K562 (cell line): ENCODE data around the gene TDRD3.

ENCODE experiments used
- CEBPB ChIP-seq: fragments of 450-650 bp; IDR thresholded peaks from 2 replicates; pipeline ENCODE4 v1.6.1; 2016; ENCODE audit warnings: missing genetic modification characterization, missing compliant biosample characterization
- CHD4 ChIP-seq: fragments of 200-600 bp; sonication (generic); IDR thresholded peaks from 3 replicates; pipeline ENCODE4 v1.6.1; 2012; ENCODE audit warnings: low read depth, mild to moderate bottlenecking, mixed read lengths, low read length, inconsistent platforms; ENCODE audit not compliant: insufficient read depth, insufficient replicate concordance, poor library complexity, severe bottlenecking
- EGR1 ChIP-seq: fragments of 450-650 bp; conservative IDR thresholded peaks from 2 replicates; pipeline ENCODE4 v1.6.1; 2017; ENCODE audit warnings: mild to moderate bottlenecking
- FOS ChIP-seq: IDR thresholded peaks from 3 replicates; pipeline ENCODE4 v1.6.1; 2011; ENCODE audit not compliant: insufficient read length; ENCODE audit errors: extremely low read depth
- MEF2A ChIP-seq: IDR thresholded peaks from 2 replicates; pipeline ENCODE4 v1.6.1; 2011; ENCODE audit warnings: low read depth, mild to moderate bottlenecking, low read length, moderate library complexity; ENCODE audit not compliant: control insufficient read depth
- NBN ChIP-seq: fragments of 450-650 bp; IDR thresholded peaks from 2 replicates; pipeline ENCODE4 v1.6.1; 2016; ENCODE audit warnings: low read depth, mild to moderate bottlenecking
- NFRKB ChIP-seq: fragments of 450-650 bp; IDR thresholded peaks from 2 replicates; pipeline ENCODE4 v1.6.1; 2016; ENCODE audit warnings: low read depth
- NFYB ChIP-seq: IDR thresholded peaks from 2 replicates; pipeline ENCODE4 v1.6.1; 2011; ENCODE audit warnings: mild to moderate bottlenecking, moderate library complexity; ENCODE audit not compliant: insufficient read length; ENCODE audit errors: extremely low read depth
- PRDM10 ChIP-seq: fragments of 450-650 bp; IDR thresholded peaks from 2 replicates; pipeline ENCODE4 v1.6.1; 2018; ENCODE audit not compliant: partially characterized antibody
- STAT6 ChIP-seq: sonication (generic); formaldehyde crosslinking; IDR thresholded peaks from 2 replicates; pipeline ENCODE4 v1.8.1; 2023; ENCODE audit warnings: mild to moderate bottlenecking, missing genetic modification reagents
- ZNF3 ChIP-seq: fragments of 250-450 bp; sonication (Bioruptor Pico); IDR thresholded peaks from 2 replicates; pipeline ENCODE4 v1.5.0; 2021; ENCODE audit warnings: mild to moderate bottlenecking, moderate library complexity
- TF ChIP-seq, protein P1 (sequence below): fragments of 250-450 bp; sonication (Bioruptor Pico); IDR thresholded peaks from 2 replicates; pipeline ENCODE4 v1.5.1; 2021; ENCODE audit warnings: mild to moderate bottlenecking
- TF ChIP-seq, protein P2 (sequence below): sonication (generic); formaldehyde crosslinking; IDR thresholded peaks from 2 replicates; pipeline ENCODE4 v1.8.0; 2022; ENCODE audit warnings: mild to moderate bottlenecking, missing genetic modification reagents
- TF ChIP-seq, protein P3 (sequence below): fragments of 450-650 bp; IDR thresholded peaks from 2 replicates; pipeline ENCODE4 v1.6.1; 2017; ENCODE audit warnings: antibody characterized with exemption, mild to moderate bottlenecking

DNA sequence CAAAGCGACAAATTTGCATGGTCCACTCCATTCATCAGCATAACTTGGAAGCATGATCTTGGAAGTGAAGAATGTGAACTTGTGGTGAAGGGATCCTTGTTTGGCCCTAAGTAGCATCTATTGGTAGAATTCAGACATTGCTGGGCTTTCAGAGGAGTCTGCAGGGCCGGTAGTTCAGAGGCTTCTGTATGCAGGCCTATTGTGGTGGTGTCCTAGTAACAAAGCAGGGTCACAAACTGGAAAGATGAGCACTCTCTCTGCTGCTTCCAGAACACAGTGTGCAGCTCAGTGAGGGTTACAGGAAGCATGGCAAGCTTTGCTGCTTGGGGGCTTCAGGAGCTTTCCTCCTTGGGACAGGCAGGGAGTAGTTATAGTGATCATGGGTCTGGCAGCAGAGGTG, 206.0 kb downstream of the TDRD3 start:
- TF ChIP-seq, protein P1, sequence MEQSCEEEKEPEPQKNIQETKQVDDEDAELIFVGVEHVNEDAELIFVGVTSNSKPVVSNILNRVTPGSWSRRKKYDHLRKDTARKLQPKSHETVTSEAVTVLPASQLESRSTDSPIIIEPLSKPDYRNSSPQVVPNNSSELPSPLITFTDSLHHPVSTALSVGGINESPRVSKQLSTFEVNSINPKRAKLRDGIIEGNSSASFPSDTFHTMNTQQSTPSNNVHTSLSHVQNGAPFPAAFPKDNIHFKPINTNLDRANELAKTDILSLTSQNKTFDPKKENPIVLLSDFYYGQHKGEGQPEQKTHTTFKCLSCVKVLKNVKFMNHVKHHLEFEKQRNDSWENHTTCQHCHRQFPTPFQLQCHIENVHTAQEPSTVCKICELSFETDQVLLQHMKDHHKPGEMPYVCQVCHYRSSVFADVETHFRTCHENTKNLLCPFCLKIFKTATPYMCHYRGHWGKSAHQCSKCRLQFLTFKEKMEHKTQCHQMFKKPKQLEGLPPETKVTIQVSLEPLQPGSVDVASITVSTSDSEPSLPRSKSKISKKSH (CRISPR knock-in tag), result no peak
- TF ChIP-seq, protein P2, sequence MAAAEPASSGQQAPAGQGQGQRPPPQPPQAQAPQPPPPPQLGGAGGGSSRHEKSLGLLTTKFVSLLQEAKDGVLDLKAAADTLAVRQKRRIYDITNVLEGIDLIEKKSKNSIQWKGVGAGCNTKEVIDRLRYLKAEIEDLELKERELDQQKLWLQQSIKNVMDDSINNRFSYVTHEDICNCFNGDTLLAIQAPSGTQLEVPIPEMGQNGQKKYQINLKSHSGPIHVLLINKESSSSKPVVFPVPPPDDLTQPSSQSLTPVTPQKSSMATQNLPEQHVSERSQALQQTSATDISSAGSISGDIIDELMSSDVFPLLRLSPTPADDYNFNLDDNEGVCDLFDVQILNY (CRISPR knock-in tag), result no peak
- TF ChIP-seq CHD4, result no peak
- no peak for TF ChIP-seq NBN
- TF ChIP-seq, protein P3, sequence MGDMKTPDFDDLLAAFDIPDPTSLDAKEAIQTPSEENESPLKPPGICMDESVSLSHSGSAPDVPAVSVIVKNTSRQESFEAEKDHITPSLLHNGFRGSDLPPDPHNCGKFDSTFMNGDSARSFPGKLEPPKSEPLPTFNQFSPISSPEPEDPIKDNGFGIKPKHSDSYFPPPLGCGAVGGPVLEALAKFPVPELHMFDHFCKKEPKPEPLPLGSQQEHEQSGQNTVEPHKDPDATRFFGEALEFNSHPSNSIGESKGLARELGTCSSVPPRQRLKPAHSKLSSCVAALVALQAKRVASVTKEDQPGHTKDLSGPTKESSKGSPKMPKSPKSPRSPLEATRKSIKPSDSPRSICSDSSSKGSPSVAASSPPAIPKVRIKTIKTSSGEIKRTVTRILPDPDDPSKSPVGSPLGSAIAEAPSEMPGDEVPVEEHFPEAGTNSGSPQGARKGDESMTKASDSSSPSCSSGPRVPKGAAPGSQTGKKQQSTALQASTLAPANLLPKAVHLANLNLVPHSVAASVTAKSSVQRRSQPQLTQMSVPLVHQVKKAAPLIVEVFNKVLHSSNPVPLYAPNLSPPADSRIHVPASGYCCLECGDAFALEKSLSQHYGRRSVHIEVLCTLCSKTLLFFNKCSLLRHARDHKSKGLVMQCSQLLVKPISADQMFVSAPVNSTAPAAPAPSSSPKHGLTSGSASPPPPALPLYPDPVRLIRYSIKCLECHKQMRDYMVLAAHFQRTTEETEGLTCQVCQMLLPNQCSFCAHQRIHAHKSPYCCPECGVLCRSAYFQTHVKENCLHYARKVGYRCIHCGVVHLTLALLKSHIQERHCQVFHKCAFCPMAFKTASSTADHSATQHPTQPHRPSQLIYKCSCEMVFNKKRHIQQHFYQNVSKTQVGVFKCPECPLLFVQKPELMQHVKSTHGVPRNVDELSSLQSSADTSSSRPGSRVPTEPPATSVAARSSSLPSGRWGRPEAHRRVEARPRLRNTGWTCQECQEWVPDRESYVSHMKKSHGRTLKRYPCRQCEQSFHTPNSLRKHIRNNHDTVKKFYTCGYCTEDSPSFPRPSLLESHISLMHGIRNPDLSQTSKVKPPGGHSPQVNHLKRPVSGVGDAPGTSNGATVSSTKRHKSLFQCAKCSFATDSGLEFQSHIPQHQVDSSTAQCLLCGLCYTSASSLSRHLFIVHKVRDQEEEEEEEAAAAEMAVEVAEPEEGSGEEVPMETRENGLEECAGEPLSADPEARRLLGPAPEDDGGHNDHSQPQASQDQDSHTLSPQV, result no peak
- TF ChIP-seq FOS, result no peak
- no peak for TF ChIP-seq NFRKB
- no peak for TF ChIP-seq MEF2A
- no peak for TF ChIP-seq ZNF3 (CRISPR knock-in tag)
- TF ChIP-seq CEBPB, result no peak
- TF ChIP-seq STAT6, result no peak
- no peak for TF ChIP-seq PRDM10
- no peak for TF ChIP-seq EGR1
- no peak for TF ChIP-seq NFYB
